Colonic mucosa (tissue), 4 donors: Measurements from ENCODE around the gene MAD1L1. TPM values are rescaled to one million over a fixed set of nuclear protein-coding genes. Genes with fewer than 3 reads are reported as not detected.

Experiments
- DNase-seq: peaks from one replicate; pipeline ENCODE4 v3.0.0-alpha.2; 2020
- H3K27ac ChIP-seq: fragments of 200-600 bp; one replicate; pipeline ENCODE4 v1.8.0; 2021
- H3K27me3 ChIP-seq: fragments of 200-600 bp; one replicate; pipeline ENCODE4 v1.8.0; 2021
- H3K36me3 ChIP-seq: fragments of 200-600 bp; one replicate; pipeline ENCODE4 v1.8.0; 2021
- H3K4me1 ChIP-seq: fragments of 200-600 bp; one replicate; pipeline ENCODE4 v1.8.0; 2021; ENCODE audit warnings: mild to moderate bottlenecking
- H3K4me3 ChIP-seq: fragments of 200-600 bp; one replicate; pipeline ENCODE4 v1.8.0; 2021
- H3K9ac ChIP-seq, 2 donors: one replicate each; pipeline ENCODE4 v1.7.0; 2013; ENCODE audit warnings: control low read depth in 2 of 2, low read depth in 2 of 2, low read length in 2 of 2
- H3K9me3 ChIP-seq: fragments of 200-600 bp; one replicate; pipeline ENCODE4 v1.8.0; 2021
- CTCF ChIP-seq: fragments of 200-600 bp; IDR thresholded peaks from one replicate; pipeline ENCODE4 v1.8.0; 2022; ENCODE audit warnings: antibody characterized with exemption, mild to moderate bottlenecking
- intact Hi-C: fragments of 100-400 bp; cut with DNase I; formaldehyde crosslinking; loops from one replicate; pipeline ENCODE4 v1.14.1; 2022
- total RNA-seq, 2 donors: library from RNA; stranded (reverse); fragmentation: NEBNext Ultra II Directional in 1 of 2; extraction: Animal tissue kit (Norgen Biotek cat#: 25700) in 1 of 2; gene quantifications; one replicate each; pipeline ENCODE4 v1.2.1, GENCODE V29; 2021
- donor health status: healthy.
- donor health status: DM: no; HTN: no; CAD: no.
- donor health status: DM: no; HTN: no; CAD: no.

Gene MAD1L1
- total RNA-seq, 2 donors from 2014 or later = 18.2 to 47.0 TPM

GRCh38 chr7:2249744-2250323, 17.1 kb upstream of the MAD1L1 start:
- H3K36me3 ChIP-seq = no peaks in the 10 kb centered on the region
- intact Hi-C loops = loop anchor here (5.0 kb wide), 1 partner anchor 97 kb away; no protein-coding TSS in a partner anchor
- H3K4me3 ChIP-seq = no peak overlapping the region
- H3K27me3 ChIP-seq = no peaks in the 10 kb centered on the region
- H3K4me1 ChIP-seq = no peaks in the 10 kb centered on the region
- H3K27ac ChIP-seq = no peak overlapping the region
- no peak overlapping the region for H3K9ac ChIP-seq
- DNase-seq = no peak
- no peak for TF ChIP-seq CTCF
- H3K9me3 ChIP-seq = no peaks in the 10 kb centered on the region

GRCh38 chr7:2248984-2249694, 16.4 kb upstream of the MAD1L1 start:
- H3K9ac ChIP-seq = peak overlapping the region in 1 of 2 donors; percentile 46
- intact Hi-C loops = loop anchor here (5.0 kb wide), 1 partner anchor 98 kb away; no protein-coding TSS in a partner anchor

GRCh38 chr7:2247141-2247995, 14.6 kb upstream of the MAD1L1 start:
- peak; percentile 36 for TF ChIP-seq CTCF
- Histone ChIP-seq H3K4me3 (no peak overlapping the region), H3K27ac (no peak overlapping the region), H3K9me3 (no peaks in the 10 kb centered on the region), H3K4me1 (peaks cover 8% of the 10 kb centered on the region), H3K9ac (no peak overlapping the region), H3K36me3 (no peaks in the 10 kb centered on the region), H3K27me3 (no peaks in the 10 kb centered on the region)
- intact Hi-C loops = loop anchor here (5.0 kb wide), 1 partner anchor 100 kb away; no protein-coding TSS in a partner anchor
- DNase-seq = no peak

More at GRCh38 chr7:2248984-2249694, 16.4 kb upstream of the MAD1L1 start:
- no peak for TF ChIP-seq CTCF
- H3K36me3 ChIP-seq = no peaks in the 10 kb centered on the region
- no peak overlapping the region for H3K27ac ChIP-seq
- DNase-seq = peak; percentile 53
- no peaks in the 10 kb centered on the region for H3K4me1 ChIP-seq
- no peak overlapping the region for H3K4me3 ChIP-seq
- H3K27me3 ChIP-seq = no peaks in the 10 kb centered on the region
- no peaks in the 10 kb centered on the region for H3K9me3 ChIP-seq

- no peak for TF ChIP-seq CTCF
- Histone ChIP-seq H3K27me3 (no peaks in the 10 kb centered on the region), H3K4me3 (no peak overlapping the region), H3K4me1 (peaks cover 8% of the 10 kb centered on the region), H3K27ac (no peak overlapping the region), H3K36me3 (no peaks in the 10 kb centered on the region), H3K9me3 (no peaks in the 10 kb centered on the region), H3K9ac (peak overlapping the region in 1 of 2 donors; percentile 24)
- no peak for DNase-seq
- intact Hi-C loops = loop anchor here (5.0 kb wide), 1 partner anchor 101 kb away; no protein-coding TSS in a partner anchor
These were observed 13.3 kb upstream of the MAD1L1 start for GRCh38 chr7:2245883-2246675.
